Bronchial epithelial cell (primary cell): Measurements from ENCODE around the gene DPEP1. TPM values are rescaled to one million over a fixed set of nuclear protein-coding genes. Genes with fewer than 3 reads are reported as not detected.
"Not testable (repeated sequence)": the region's sequence is repeated elsewhere in the genome, so short reads cannot be mapped to it uniquely, and the experiment has no call there.

ENCODE experiments used
- DNase-seq: peaks from one replicate; pipeline ENCODE4 v3.0.0-alpha.2; 2010; ENCODE audit warnings: low read depth
- FAIRE-seq: peaks from 2 replicates; lab custom pipeline; 2011; peaks lifted over from hg19 to GRCh38; lab: Jason Lieb, UNC
- H3K27me3 ChIP-seq: 2 replicates; pipeline ENCODE4 v1.5.1; 2011; ENCODE audit warnings: low read length; ENCODE audit not compliant: control insufficient read depth, insufficient read depth
- H3K36me3 ChIP-seq: 2 replicates; pipeline ENCODE4 v1.5.1; 2011; ENCODE audit warnings: low read length; ENCODE audit not compliant: control insufficient read depth, insufficient read depth
- H3K4me3 ChIP-seq: 2 replicates; pipeline ENCODE4 v1.5.1; 2011; ENCODE audit warnings: mild to moderate bottlenecking, low read depth, low read length, control low read depth
- total RNA-seq: library from RNA; depleted of rRNA; stranded (reverse); fragments of >200 nt; gene quantifications from 2 replicates; pipeline ENCODE4 v1.2.1, GENCODE V29; 2014
- TF ChIP-seq, protein P1 (sequence below): IDR thresholded peaks from 2 replicates; pipeline ENCODE4 v1.5.1; 2011; ENCODE audit warnings: mild to moderate bottlenecking, moderate library complexity, low read length, control low read depth, inconsistent platforms; ENCODE audit not compliant: insufficient read depth, severe bottlenecking

Gene DPEP1
- total RNA-seq, 1 donor from 2014 or later = 0.26 TPM

DNA sequence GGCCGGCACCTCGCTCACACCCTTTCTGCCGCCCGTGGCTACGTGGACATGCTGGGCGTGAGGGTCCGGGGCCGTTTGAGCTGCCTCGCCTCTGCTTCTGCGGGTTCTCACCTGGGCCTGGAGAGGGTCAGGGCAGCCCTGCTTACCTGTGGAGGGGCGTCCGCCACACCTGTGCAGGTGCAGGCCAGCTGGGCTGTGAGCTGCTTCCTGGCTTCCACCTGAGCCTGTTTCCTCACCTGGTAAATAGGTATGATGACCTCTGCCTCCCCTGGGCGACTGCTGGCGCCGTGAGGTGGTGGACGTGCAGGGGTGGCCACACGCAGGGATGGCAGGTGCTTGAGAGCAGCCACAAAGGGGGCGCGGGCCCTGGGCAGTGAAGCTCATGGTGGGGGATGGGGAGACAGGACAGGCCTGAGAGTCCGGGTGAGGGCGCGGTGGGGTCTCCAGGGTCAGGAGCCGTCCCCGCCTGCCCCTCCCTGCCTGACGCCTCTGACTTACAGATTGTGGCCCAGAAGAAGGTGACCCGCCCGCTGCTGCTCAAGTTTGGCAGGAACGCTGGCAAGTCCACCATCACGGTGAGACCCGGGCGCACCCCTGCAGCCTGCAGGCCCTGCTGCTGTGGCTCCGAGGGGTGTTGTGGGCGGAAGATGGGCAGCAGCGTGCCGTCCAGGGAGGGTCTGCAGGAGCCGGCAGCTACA is 30.1 kb upstream of the DPEP1 start:
- TF ChIP-seq, protein P1, sequence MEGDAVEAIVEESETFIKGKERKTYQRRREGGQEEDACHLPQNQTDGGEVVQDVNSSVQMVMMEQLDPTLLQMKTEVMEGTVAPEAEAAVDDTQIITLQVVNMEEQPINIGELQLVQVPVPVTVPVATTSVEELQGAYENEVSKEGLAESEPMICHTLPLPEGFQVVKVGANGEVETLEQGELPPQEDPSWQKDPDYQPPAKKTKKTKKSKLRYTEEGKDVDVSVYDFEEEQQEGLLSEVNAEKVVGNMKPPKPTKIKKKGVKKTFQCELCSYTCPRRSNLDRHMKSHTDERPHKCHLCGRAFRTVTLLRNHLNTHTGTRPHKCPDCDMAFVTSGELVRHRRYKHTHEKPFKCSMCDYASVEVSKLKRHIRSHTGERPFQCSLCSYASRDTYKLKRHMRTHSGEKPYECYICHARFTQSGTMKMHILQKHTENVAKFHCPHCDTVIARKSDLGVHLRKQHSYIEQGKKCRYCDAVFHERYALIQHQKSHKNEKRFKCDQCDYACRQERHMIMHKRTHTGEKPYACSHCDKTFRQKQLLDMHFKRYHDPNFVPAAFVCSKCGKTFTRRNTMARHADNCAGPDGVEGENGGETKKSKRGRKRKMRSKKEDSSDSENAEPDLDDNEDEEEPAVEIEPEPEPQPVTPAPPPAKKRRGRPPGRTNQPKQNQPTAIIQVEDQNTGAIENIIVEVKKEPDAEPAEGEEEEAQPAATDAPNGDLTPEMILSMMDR = no peak

DNA sequence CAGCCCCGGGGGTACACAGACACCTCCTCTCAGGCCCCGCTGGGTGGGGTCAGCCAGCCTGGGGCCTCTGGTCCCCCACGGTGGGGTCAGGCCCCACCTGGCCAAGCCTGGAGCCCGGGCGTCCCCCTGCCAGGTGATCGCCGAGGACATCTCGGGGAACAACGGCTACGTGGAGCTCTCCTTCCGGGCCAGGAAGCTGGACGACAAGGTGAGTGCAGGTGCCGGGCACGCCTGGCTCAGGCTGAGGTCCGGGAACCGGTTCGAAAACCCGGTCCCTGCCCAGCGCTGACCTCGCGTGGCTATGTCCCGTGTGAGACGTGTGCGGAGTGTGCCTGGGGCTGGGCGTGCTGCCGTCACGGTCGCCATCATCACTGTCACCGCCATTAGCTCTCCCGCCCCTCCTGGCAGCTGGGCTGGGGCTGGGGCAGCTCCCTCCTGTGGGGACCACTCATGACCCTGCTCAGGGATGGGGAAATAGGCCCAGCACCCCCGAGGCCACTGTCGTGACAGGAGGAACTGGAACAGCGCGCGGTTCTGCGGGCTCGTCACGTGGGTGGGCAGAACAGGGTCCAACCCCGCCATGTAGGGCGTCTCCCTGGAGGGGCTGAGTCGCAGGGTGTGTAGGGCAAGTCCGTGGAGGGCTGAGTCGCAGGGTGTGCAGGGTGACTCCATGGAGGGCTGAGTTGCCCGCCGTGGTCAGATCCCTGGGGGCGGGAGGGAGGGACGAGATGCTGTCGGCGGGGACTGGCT is 29.4 kb upstream of the DPEP1 start:
- DNase-seq (no peak), FAIRE-seq (no peak)
- TF ChIP-seq, protein P1 = no peak
- Histone ChIP-seq H3K27me3 (no peaks in the 10 kb centered on the region), H3K36me3 (no peaks in the 10 kb centered on the region), H3K4me3 (no peak overlapping the region)

More for the DNA sequence above, 30.1 kb upstream of the DPEP1 start:
- FAIRE-seq (no peak), DNase-seq (no peak)
- no peaks in the 10 kb centered on the region for H3K36me3 ChIP-seq
- H3K27me3 ChIP-seq = no peaks in the 10 kb centered on the region
- H3K4me3 ChIP-seq = no peak overlapping the region

DNA sequence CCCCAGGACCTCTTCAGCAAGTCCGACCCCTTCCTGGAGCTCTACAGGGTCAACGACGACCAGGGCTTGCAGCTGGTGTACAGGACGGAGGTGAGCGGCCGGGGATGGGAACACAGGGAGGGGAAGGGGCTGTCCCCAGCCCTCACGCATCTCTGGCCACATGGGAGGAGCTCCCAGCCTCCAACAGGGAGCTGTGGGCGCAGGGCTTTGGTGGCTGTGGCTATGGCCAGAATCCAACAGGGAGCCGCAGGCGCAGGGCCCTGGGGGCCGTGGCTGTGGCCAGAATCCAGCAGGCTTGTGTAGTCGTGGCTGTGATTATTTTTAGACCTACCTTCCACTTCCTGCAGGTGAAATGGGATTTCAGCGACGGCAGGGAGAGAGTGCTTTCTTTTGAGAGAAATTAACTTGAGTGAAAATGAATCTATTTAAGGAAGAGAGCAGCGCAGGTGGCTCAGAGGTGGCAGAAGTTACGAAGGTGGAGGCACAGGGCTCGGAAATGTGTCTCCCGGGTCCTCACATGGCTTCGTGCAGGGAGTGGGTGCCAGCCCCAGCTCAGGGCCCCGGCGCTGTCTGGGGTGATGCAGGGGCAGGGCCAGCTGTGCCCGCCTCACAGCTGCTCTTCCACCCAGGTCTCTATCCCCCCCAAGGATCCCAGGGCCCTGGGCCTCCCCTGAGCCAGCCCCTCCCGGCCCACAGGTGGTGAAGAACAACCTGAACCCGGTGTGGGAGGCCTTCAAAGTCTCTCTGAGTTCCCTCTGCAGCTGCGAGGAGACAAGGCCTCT is 28.5 kb upstream of the DPEP1 start:
- FAIRE-seq (no peak), DNase-seq (no peak)
- TF ChIP-seq, protein P1 = no peak

GRCh38 chr16:89586218-89586617 is 27.2 kb upstream of the DPEP1 start:
- no peaks in the 10 kb centered on the region for H3K27me3 ChIP-seq
- H3K36me3 ChIP-seq = no peaks in the 10 kb centered on the region
- H3K4me3 ChIP-seq = no peak overlapping the region
- TF ChIP-seq, protein P1 = no peak
- FAIRE-seq (no peak), DNase-seq (no peak)

More for the DNA sequence above, 28.5 kb upstream of the DPEP1 start:
- no peaks in the 10 kb centered on the region for H3K36me3 ChIP-seq
- no peak overlapping the region for H3K4me3 ChIP-seq
- no peaks in the 10 kb centered on the region for H3K27me3 ChIP-seq

- TF ChIP-seq, protein P1 = no peak
- no peak for FAIRE-seq
- H3K27me3 ChIP-seq = no peaks in the 10 kb centered on the region
- H3K36me3 ChIP-seq = no peaks in the 10 kb centered on the region
- DNase-seq = no peak
- no peak overlapping the region for H3K4me3 ChIP-seq
Measured at GRCh38 chr16:89586853-89587252, 26.6 kb upstream of the DPEP1 start.

DNA sequence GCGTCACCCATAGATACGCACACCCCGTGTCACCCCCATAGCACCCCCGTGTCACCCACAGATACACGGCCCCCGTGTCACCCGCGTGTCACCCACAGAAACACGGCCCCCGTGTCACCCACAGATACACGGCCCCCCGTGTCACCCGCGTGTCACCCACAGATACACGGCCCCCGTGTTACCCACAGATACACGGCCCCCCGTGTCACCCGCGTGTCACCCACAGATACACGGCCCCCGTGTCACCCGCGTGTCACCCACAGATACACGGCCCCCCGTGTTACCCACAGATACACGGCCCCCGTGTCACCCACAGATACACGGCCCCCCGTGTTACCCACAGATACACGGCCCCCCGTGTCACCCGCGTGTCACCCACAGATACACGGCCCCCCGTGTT is 25.8 kb upstream of the DPEP1 start:
- not testable (repeated sequence) for H3K36me3 ChIP-seq, H3K4me3 ChIP-seq, FAIRE-seq, H3K27me3 ChIP-seq, DNase-seq
